Brain microvascular endothelial cell (primary cell): ENCODE data around the gene CRIP2.

Experiments used
- DNase-seq: peaks from one replicate; pipeline ENCODE4 v3.0.0-alpha.2; 2020
- H3K27ac ChIP-seq: fragments of 250-450 bp; sonication (Bioruptor Pico); 2 replicates; pipeline ENCODE4 v1.5.1; 2020; ENCODE audit warnings: mild to moderate bottlenecking, moderate library complexity
- H3K27me3 ChIP-seq: fragments of 250-450 bp; sonication (Bioruptor Pico); replicated peaks from 2 replicates; pipeline ENCODE4 v1.5.1; 2020; ENCODE audit warnings: mild to moderate bottlenecking
- H3K36me3 ChIP-seq: fragments of 250-450 bp; sonication (Bioruptor Pico); replicated peaks from 2 replicates; pipeline ENCODE4 v1.5.1; 2020; ENCODE audit warnings: mild to moderate bottlenecking
- H3K4me3 ChIP-seq: 2 replicates; pipeline ENCODE4 v1.5.1; 2011; ENCODE audit warnings: low read depth, mild to moderate bottlenecking, control low read depth, low read length, moderate library complexity
- CTCF ChIP-seq: IDR thresholded peaks from 2 replicates; pipeline ENCODE4 v1.5.1; 2011; ENCODE audit warnings: low read depth, mild to moderate bottlenecking, moderate library complexity, low read length, control low read depth, inconsistent platforms; ENCODE audit errors: missing control alignments
- in situ Hi-C: cut with HindIII; loops from 2 replicates; pipeline ENCODE4 v1.10.0; 2017; ENCODE audit warnings: low sequenced_read_pairs, low pct_ligation_motif_present

Gene CRIP2

GRCh38 chr14:105483300-105484068 is 8.9 kb downstream of the CRIP2 start:
- Histone ChIP-seq H3K36me3 (no peaks in the 10 kb centered on the region), H3K27me3 (peaks cover 19% of the 10 kb centered on the region), H3K27ac (no peak overlapping the region), H3K4me3 (no peak overlapping the region)
- TF ChIP-seq CTCF: no peak
- no peak for DNase-seq
- in situ Hi-C loops: no loop called here

- Histone ChIP-seq H3K27ac (no peak overlapping the region), H3K4me3 (no peak overlapping the region), H3K36me3 (no peaks in the 10 kb centered on the region), H3K27me3 (peaks cover 19% of the 10 kb centered on the region)
- in situ Hi-C loops: no loop called here
- no peak for TF ChIP-seq CTCF
- DNase-seq: no peak
Observed at GRCh38 chr14:105484069-105484996, 9.7 kb downstream of the CRIP2 start.

- in situ Hi-C loops: no loop called here
- Histone ChIP-seq H3K4me3 (no peak overlapping the region), H3K27me3 (peaks cover 19% of the 10 kb centered on the region), H3K27ac (no peak overlapping the region), H3K36me3 (no peaks in the 10 kb centered on the region)
- no peak for TF ChIP-seq CTCF
- DNase-seq: no peak
Observed at GRCh38 chr14:105484997-105485393, 10.4 kb downstream of the CRIP2 start.

GRCh38 chr14:105485739-105486162 is 11.1 kb downstream of the CRIP2 start:
- peak; percentile 68 for TF ChIP-seq CTCF
- DNase-seq: no peak
- Histone ChIP-seq H3K4me3 (no peak overlapping the region), H3K27me3 (peaks cover 19% of the 10 kb centered on the region), H3K36me3 (no peaks in the 10 kb centered on the region), H3K27ac (no peak overlapping the region)
- in situ Hi-C loops: no loop called here

- Histone ChIP-seq H3K27me3 (peaks cover 19% of the 10 kb centered on the region), H3K4me3 (no peak within 1 kb of the TSS), H3K27ac (no peak within 1 kb of the TSS), H3K36me3 (no peaks in the 10 kb centered on the region)
- no peak for TF ChIP-seq CTCF
- in situ Hi-C loops: no loop called here
- DNase-seq: no peak
Observed at GRCh38 chr14:105486163-105486973, 11.7 kb downstream of the CRIP2 start, which contains the start of gene CRIP1. TSS of gene CRIP1 (plus strand) at chr14:105486886. CDS start at chr14:105487260, 374 bp downstream.
